Astrocyte of the cerebellum (primary cell): ENCODE measurements around the gene NUAK2.
"Not testable (repeated sequence)": the region's sequence is repeated elsewhere in the genome, so short reads cannot be mapped to it uniquely, and the experiment has no call there.

ENCODE experiments used
- DNase-seq: peaks from one replicate; pipeline ENCODE4 v3.0.0-alpha.2; 2011; ENCODE audit warnings: low read depth
- H3K4me3 ChIP-seq: 2 replicates; pipeline ENCODE4 v1.5.1; 2011; ENCODE audit warnings: mild to moderate bottlenecking, low read depth, low read length, moderate library complexity
- CTCF ChIP-seq: IDR thresholded peaks from 2 replicates; pipeline ENCODE4 v1.5.1; 2012; ENCODE audit warnings: low read length, low read depth, moderate library complexity, mild to moderate bottlenecking; ENCODE audit errors: missing control alignments
- in situ Hi-C: cut with HindIII; loops from 2 replicates; pipeline ENCODE4 v1.10.0; 2017; ENCODE audit warnings: low sequenced_read_pairs

Gene NUAK2

DNA sequence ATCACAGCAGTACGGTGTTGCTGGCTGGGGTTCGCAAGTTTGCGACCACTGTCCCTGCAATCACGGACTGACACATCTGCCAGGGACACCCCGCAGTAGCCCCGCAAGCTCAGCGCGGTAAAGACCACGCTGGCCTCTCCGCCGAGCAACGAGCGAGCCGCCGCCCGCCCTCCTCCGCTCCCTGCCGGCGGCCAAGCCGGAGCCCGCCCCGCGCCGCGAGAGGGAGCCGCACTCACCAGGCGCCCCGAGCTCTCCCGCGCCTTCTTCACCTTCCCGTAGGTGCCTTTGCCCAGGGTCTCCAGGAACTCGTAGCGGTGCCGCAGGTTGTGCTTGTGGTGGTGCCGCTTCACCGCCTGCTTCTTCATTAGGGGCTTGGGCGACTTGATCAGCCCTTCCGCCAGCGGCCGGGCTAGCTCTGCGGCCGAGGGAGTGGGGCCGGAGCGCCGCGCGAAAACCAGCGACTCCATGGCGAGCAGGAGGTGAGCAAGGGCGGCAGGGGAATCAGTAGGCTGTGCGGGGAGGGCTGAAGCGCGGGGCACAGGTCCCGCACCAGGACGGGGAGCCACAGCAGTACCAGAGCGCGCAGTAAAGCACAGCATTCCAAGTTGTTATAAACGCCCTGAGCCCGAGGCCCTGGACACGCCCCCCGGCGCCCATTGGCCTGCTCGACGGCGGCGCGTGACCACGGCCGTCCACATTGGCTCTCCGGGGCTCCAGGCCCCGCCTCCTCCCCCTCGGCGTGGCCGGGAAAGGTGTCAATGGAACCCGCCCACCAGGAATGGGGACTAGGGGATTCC, at the start of gene NUAK2:
Gene NUAK2, minus strand, starts transcription at position 584 of the 797 bp plus-strand sequence. Its CDS starts 117 bp downstream, at position 467.
- peak within 1 kb of the TSS; percentile 90 for H3K4me3 ChIP-seq
- peak; percentile 71 for DNase-seq
- in situ Hi-C loops, result no loop called here
- peak; percentile 41 for TF ChIP-seq CTCF

DNA sequence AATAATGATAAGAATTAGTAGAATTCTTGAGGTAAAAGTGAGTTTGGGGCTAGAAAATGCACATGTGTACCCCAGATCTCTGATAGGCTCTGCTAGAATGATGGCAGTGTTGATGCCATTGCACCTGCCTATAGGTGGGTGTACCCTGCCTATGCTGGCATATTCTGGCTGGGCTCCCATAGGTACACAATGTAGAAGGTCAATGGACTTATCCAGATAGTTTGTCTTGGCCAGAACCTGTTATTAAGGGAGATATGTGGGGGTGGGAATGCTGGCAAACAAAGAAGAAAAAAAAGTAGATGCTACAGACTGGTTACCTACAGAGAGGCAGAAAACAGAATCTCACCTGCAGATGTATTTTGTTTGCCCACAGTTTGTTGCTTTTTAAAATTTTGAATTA, 49.2 kb upstream of the NUAK2 start:
- DNase-seq, result no peak
- in situ Hi-C loops, result loop anchor here (5.0 kb wide), 1 partner anchor 107 kb away; no protein-coding TSS in a partner anchor
- no peak for TF ChIP-seq CTCF

DNA sequence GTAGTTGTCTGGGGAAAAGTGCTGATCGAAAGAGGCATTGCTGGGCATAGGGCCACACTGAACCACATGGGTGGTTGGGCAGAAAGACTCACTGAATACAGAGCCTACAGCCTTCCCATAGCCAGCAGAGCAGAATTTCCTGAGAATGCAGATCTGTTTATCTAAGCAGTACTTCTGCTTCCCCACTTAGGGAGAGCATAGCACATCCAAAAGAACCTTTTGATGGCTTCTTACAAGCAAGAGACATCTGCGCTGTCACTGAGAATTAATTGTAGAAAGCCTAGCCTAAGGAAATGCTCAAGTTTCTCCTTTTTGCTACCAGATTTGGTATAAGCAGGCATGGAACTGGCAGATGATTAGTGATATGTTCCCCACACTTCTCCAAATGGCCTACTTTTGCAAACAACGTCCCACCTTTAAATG, 48.2 kb upstream of the NUAK2 start:
- TF ChIP-seq CTCF, result no peak
- in situ Hi-C loops, result loop anchor here (5.0 kb wide), 1 partner anchor 108 kb away; no protein-coding TSS in a partner anchor
- H3K4me3 ChIP-seq, result no peak overlapping the region
- DNase-seq, result no peak

More for the DNA sequence above, 49.2 kb upstream of the NUAK2 start:
- H3K4me3 ChIP-seq, result no peak overlapping the region

DNA sequence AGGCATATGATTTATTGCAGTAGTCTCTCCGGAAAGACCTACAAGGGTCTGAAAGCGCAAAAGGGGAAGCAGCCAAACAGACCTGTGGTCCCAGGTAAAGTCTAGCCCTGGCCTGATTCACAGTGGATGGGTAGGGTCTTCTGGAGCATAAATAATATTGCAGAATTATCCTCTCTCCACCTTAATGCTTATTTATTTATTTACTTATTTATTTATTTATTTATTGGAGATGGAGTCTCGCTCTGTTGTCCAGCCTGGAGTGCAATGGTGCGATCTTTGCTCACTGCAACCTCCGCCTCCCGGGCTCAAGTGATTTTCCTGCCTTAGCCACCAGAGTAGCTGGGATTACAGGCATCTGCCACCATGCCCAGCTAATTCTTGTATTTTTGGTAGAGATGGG, 46.9 kb upstream of the NUAK2 start:
- DNase-seq, result no peak
- no peak overlapping the region for H3K4me3 ChIP-seq
- in situ Hi-C loops, result no loop called here
- no peak for TF ChIP-seq CTCF

- no peak for TF ChIP-seq CTCF
- in situ Hi-C loops, result no loop called here
- no peak overlapping the region for H3K4me3 ChIP-seq
- DNase-seq, result no peak
Measured at GRCh38 chr1:205365945-205366463, 44.5 kb upstream of the NUAK2 start.

DNA sequence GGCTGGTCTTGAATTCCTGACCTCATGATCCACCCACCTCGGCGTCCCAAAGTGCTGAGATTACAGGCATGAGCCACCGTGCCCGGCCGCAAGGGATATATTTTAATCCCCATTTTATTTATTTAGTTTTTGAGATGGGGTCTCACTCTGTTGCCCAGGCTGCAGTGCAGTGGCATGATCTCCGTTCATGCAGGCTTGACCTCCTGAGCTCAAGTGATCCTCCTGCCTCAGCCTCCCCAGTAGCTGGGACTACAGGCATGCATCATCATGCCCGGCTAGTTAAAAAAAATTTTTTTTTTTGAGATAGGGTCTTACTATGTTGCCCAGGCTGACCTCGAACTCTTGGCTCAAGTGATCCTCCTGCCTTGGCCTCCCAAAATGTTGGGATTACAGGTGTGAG, 43.5 kb upstream of the NUAK2 start:
- DNase-seq, H3K4me3 ChIP-seq, in situ Hi-C loops: not testable (repeated sequence)

- in situ Hi-C loops, result no loop called here
Measured at GRCh38 chr1:205360891-205361290, 39.3 kb upstream of the NUAK2 start.

More at GRCh38 chr1:205360891-205361290, 39.3 kb upstream of the NUAK2 start:
- H3K4me3 ChIP-seq, result no peak overlapping the region
- DNase-seq, result no peak
- TF ChIP-seq CTCF, result no peak
